ENCODE results near the gene POR.

Gene POR

DNA sequence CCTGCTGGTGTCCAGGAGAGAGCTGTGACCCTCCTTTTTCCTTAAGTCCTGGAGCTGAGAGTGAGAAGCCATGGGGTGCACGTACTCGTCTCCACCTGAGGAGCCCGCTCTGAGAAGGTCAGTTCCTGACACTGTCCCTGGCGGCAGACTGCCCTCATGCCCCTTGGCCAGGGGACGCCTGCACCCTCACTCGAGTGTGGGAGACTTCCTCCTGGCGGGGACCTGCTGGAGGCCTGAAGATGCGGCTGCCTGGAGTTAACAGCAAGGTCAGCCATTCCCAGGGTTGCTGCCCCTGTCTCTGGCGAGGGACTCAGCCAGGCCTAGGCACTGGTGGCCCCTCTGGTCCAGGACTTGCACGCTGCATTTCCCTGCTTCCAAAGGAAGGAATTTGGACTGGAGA lies 53.1 kb downstream of the POR start:
- H3K9ac ChIP-seq (ENCODE audit: low read length): no peak overlapping the region
- H3K4me1 ChIP-seq (ENCODE audit: insufficient read depth, low read length, severe bottlenecking): no peaks in the 10 kb centered on the region
- no peak overlapping the region for H3K4me2 ChIP-seq (ENCODE audit: low read length)
- H3K27me3 ChIP-seq (ENCODE audit: insufficient read depth, low read length): no peaks in the 10 kb centered on the region
- no peaks in the 10 kb centered on the region for H4K20me1 ChIP-seq (ENCODE audit: insufficient read depth, low read length)
- peaks cover 5% of the 10 kb centered on the region; the same call in 1 of the 2 replicates for H3K36me3 ChIP-seq (ENCODE audit: insufficient read depth, low read length)
- H3K4me3 ChIP-seq (ENCODE audit: low read depth, low read length, poor library complexity, severe bottlenecking): no peak overlapping the region
- H3F3A ChIP-seq (ENCODE audit: insufficient read depth, low read length): no peaks in the 10 kb centered on the region
- H2AFZ ChIP-seq (ENCODE audit: low read length): no peak overlapping the region
- no peak overlapping the region for H3K27ac ChIP-seq (ENCODE audit: low read depth, low read length, poor library complexity, severe bottlenecking)
- H3K9me2 ChIP-seq (ENCODE audit: low read depth, low read length): no peaks in the 10 kb centered on the region
- TF ChIP-seq EZH2 (IDR thresholded peaks at IDR 0.05; ENCODE audit: borderline replicate concordance, low read length): no peak
- TF ChIP-seq, protein P1, sequence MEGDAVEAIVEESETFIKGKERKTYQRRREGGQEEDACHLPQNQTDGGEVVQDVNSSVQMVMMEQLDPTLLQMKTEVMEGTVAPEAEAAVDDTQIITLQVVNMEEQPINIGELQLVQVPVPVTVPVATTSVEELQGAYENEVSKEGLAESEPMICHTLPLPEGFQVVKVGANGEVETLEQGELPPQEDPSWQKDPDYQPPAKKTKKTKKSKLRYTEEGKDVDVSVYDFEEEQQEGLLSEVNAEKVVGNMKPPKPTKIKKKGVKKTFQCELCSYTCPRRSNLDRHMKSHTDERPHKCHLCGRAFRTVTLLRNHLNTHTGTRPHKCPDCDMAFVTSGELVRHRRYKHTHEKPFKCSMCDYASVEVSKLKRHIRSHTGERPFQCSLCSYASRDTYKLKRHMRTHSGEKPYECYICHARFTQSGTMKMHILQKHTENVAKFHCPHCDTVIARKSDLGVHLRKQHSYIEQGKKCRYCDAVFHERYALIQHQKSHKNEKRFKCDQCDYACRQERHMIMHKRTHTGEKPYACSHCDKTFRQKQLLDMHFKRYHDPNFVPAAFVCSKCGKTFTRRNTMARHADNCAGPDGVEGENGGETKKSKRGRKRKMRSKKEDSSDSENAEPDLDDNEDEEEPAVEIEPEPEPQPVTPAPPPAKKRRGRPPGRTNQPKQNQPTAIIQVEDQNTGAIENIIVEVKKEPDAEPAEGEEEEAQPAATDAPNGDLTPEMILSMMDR (IDR thresholded peaks at IDR 0.05; ENCODE audit: low read length): no peak
- H3K9me3 ChIP-seq (ENCODE audit: low read length): no peaks in the 10 kb centered on the region
- H3K79me2 ChIP-seq (ENCODE audit: insufficient read depth, low read length): no peaks in the 10 kb centered on the region

DNA sequence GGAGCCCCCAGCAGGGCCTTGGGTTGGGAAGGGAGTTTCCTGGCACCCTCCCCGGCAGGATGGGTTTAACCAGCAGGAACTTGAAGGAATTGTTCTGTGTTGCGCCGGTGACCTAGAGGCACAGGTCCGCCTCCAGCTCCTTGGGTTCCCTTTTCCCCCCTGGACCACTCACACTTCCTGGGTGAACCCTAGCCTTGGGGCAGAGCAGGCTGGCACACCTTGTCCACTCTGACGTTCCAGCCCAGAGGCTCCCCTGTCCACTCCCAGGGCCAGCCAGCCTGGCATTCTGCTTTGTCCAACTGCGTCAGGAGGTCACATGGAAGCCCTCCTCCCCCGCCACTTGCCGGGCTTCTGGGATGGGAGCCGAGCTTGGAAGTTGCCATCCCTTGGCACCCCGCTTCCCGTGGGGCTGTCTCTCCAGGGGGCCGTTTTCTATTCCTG lies 53.6 kb downstream of the POR start:
- no peak overlapping the region for H2AFZ ChIP-seq (ENCODE audit: low read length)
- H3K27ac ChIP-seq (ENCODE audit: low read depth, low read length, poor library complexity, severe bottlenecking): no peak overlapping the region
- TF ChIP-seq, protein P1 (IDR thresholded peaks at IDR 0.05; ENCODE audit: low read length): no peak
- TF ChIP-seq EZH2 (IDR thresholded peaks at IDR 0.05; ENCODE audit: borderline replicate concordance, low read length): no peak
- H3F3A ChIP-seq (ENCODE audit: insufficient read depth, low read length): no peaks in the 10 kb centered on the region
- H4K20me1 ChIP-seq (ENCODE audit: insufficient read depth, low read length): no peaks in the 10 kb centered on the region
- H3K4me3 ChIP-seq (ENCODE audit: low read depth, low read length, poor library complexity, severe bottlenecking): no peak overlapping the region
- H3K27me3 ChIP-seq (ENCODE audit: insufficient read depth, low read length): no peaks in the 10 kb centered on the region
- H3K4me1 ChIP-seq (ENCODE audit: insufficient read depth, low read length, severe bottlenecking): no peaks in the 10 kb centered on the region
- no peak overlapping the region for H3K4me2 ChIP-seq (ENCODE audit: low read length)
- no peaks in the 10 kb centered on the region for H3K79me2 ChIP-seq (ENCODE audit: insufficient read depth, low read length)
- H3K9me3 ChIP-seq (ENCODE audit: low read length): no peaks in the 10 kb centered on the region
- H3K9ac ChIP-seq (ENCODE audit: low read length): no peak overlapping the region
- H3K36me3 ChIP-seq (ENCODE audit: insufficient read depth, low read length): peaks cover 5% of the 10 kb centered on the region; the same call in 1 of the 2 replicates
- no peaks in the 10 kb centered on the region for H3K9me2 ChIP-seq (ENCODE audit: low read depth, low read length)

DNA sequence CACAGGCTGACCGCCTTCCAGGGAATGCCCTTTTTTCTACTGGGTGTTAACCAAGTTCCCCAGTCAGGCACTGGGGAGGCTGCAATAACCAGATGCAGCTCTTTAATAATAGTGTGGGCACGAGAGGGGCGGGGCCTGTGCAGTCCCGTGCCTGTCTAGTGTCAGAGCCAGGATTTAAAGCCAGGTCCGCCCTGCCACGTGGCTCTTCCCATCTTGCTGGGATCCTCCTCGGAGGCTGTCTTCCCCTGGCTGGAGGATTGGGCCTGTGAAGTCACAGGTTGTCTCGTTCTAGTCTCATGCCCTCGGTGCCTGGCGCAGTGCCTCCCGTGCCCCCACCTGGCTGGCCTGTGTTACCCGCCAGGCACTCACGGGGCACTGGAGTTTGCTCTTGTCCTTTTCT lies 54.2 kb downstream of the POR start:
- Histone ChIP-seq H3K4me3 (ENCODE audit: low read depth, low read length, poor library complexity, severe bottlenecking) (no peak overlapping the region), H4K20me1 (ENCODE audit: insufficient read depth, low read length) (no peaks in the 10 kb centered on the region), H3K9ac (ENCODE audit: low read length) (no peak overlapping the region), H3K27me3 (ENCODE audit: insufficient read depth, low read length) (no peaks in the 10 kb centered on the region), H3F3A (ENCODE audit: insufficient read depth, low read length) (no peaks in the 10 kb centered on the region), H3K4me2 (ENCODE audit: low read length) (no peak overlapping the region), H3K4me1 (ENCODE audit: insufficient read depth, low read length, severe bottlenecking) (no peaks in the 10 kb centered on the region), H2AFZ (ENCODE audit: low read length) (no peak overlapping the region), H3K27ac (ENCODE audit: low read depth, low read length, poor library complexity, severe bottlenecking) (no peak overlapping the region), H3K9me3 (ENCODE audit: low read length) (no peaks in the 10 kb centered on the region), H3K79me2 (ENCODE audit: insufficient read depth, low read length) (no peaks in the 10 kb centered on the region), H3K36me3 (ENCODE audit: insufficient read depth, low read length) (peaks cover 9% of the 10 kb centered on the region; the same call in 1 of the 2 replicates), H3K9me2 (ENCODE audit: low read depth, low read length) (no peaks in the 10 kb centered on the region)
- no peak for TF ChIP-seq EZH2 (IDR thresholded peaks at IDR 0.05; ENCODE audit: borderline replicate concordance, low read length)
- TF ChIP-seq, protein P1 (IDR thresholded peaks at IDR 0.05; ENCODE audit: low read length): no peak

Data from OCI-LY1 (cell line).